G401.6 (cell line): ENCODE results near the gene GPBP1L1.
A peak's percentile ranks its signal among the peaks of the same experiment; 100 is the strongest.

Experiments
- FAIRE-seq: peaks from 2 replicates; lab custom pipeline; 2012; peaks lifted over from hg19 to GRCh38; lab: Jason Lieb, UNC

Gene GPBP1L1

DNA sequence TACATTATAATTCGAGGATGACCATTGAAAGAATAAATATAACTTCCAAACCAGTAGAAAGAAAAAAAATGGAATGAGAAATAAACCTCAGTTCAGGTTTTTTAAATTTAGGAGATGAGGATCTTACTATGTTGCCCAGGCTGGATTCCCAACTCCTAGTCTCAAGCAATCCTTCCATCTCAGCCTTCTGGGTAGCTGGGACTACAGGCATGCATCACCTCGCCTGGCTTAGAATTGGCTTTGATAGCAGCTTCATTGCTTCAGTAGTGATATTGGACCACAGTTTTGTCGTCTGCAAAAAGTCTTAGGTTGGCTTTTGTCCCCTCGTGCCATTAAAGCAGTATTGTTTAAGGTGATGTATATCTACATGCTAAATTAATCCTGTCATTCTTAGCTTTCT is 99.6 kb downstream of the GPBP1L1 start:
- FAIRE-seq, result no peak

DNA sequence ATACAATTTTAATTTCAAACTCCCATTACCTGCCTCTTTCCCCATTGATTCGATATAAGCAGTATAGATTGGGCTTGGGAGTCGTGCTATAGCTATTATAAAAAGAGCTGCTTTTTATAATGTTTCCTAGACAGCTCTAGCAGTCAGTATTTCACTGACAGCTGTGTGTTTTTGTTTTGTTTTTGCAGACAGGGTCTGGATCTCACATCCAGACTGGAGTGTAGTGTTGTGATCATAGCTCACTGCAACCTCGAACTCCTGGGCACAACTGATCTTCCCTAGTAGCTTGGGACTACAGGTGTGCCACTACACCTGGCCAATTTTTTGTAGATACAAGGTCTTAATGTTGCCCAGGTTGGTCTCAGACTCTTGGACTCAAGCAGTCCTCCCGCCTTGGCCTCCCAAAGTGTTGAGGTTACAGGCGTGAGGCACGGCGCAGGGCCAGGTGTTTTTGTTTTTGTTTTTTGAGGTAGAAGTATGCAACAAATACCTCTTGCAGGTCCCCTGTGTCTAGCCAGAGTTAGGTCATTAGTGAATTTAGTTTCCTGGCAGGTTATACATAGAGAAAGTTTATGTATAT is 100.7 kb downstream of the GPBP1L1 start:
- no peak for FAIRE-seq

DNA sequence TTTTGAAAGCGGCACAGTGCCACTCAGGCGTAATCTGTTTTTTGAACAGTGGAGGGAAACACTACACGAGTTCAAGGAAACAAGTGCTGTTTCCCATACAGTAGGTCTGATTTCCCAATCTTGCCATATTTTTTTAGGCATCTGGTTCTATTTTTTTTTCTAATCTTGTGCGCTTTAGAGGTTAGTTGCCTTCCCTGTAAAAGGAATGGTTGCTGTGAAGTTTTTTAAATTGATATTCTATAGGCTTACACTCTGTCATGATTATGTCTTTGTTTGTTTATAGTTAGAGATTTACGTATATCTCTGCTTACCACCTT is 101.3 kb downstream of the GPBP1L1 start:
- no peak for FAIRE-seq

- FAIRE-seq, result no peak
Measured at GRCh38 chr1:45584351-45585109, 101.8 kb downstream of the GPBP1L1 start.

GRCh38 chr1:45583666-45584350 is 102.5 kb downstream of the GPBP1L1 start, which contains the start of gene NASP:
TSS of gene NASP (plus strand) at chr1:45584041. CDS start at chr1:45584147, 106 bp downstream.
- FAIRE-seq, result peak; percentile 37

DNA sequence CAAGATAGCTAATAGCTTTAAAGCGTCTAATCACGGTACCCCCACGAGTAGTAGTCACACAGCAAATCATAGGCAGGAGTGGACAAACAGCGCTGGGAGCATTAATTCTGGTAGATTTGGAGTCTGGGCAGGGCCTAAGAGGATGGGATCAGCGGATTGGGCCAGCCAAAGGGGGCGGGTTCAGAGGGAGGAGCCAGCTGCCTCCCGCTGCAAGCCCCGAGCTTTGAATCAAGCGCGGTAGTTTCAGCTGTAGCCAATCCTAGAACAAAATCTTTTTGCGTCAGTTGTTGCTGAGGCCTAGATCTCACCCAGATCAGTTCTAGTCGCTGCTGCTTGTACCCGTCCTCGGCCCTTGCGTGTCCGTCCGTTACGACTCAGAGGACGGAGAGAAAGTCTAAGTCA is 103.1 kb downstream of the GPBP1L1 start:
- peak; percentile 98 for FAIRE-seq
